H9 (cell line): ENCODE measurements around the gene HAGH. TPM values are rescaled to one million over a fixed set of nuclear protein-coding genes. Genes with fewer than 3 reads are reported as not detected.

Experiments used
- DNase-seq: peaks from one replicate; pipeline ENCODE4 v3.0.0-alpha.2; 2017
- H2AFZ ChIP-seq: one replicate; pipeline ENCODE4 v1.6.1; 2013; ENCODE audit warnings: mild to moderate bottlenecking, low read length, control low read depth, moderate library complexity
- H2AK5ac ChIP-seq: 2 replicates; pipeline ENCODE4 v1.6.1; 2013; ENCODE audit warnings: low read length, control low read depth, mixed read lengths; ENCODE audit not compliant: insufficient read length
- H2BK120ac ChIP-seq: one replicate; pipeline ENCODE4 v1.6.1; 2013; ENCODE audit warnings: low read depth, mild to moderate bottlenecking, low read length, control low read depth, inconsistent platforms; ENCODE audit not compliant: poor library complexity, severe bottlenecking
- H2BK12ac ChIP-seq: 2 replicates; pipeline ENCODE4 v1.6.1; 2013; ENCODE audit warnings: low read length, control low read depth, mixed read lengths, low read depth; ENCODE audit not compliant: insufficient read length
- H2BK15ac ChIP-seq: 2 replicates; pipeline ENCODE4 v1.6.1; 2013; ENCODE audit warnings: low read depth, low read length, control low read depth
- H2BK20ac ChIP-seq: one replicate; pipeline ENCODE4 v1.6.1; 2013; ENCODE audit warnings: low read depth, mild to moderate bottlenecking, low read length, control low read depth, inconsistent platforms; ENCODE audit not compliant: poor library complexity, severe bottlenecking
- H2BK5ac ChIP-seq: 2 replicates; pipeline ENCODE4 v1.6.1; 2013; ENCODE audit warnings: low read length, control low read depth, mixed read lengths; ENCODE audit not compliant: insufficient read length
- H3K14ac ChIP-seq: 2 replicates; pipeline ENCODE4 v1.6.1; 2013; ENCODE audit warnings: low read length, control low read depth; ENCODE audit not compliant: insufficient read depth
- H3K18ac ChIP-seq: 2 replicates; pipeline ENCODE4 v1.6.1; 2013; ENCODE audit warnings: low read depth, mild to moderate bottlenecking, mixed read lengths, low read length, control low read depth; ENCODE audit not compliant: insufficient read length
- H3K23ac ChIP-seq: 2 replicates; pipeline ENCODE4 v1.6.1; 2013; ENCODE audit warnings: low read length, control low read depth, mixed read lengths, low read depth; ENCODE audit not compliant: insufficient read length
- H3K23me2 ChIP-seq: 2 replicates; pipeline ENCODE4 v1.6.1; 2013; ENCODE audit warnings: low read depth, mild to moderate bottlenecking, mixed read lengths, low read length, control low read depth; ENCODE audit not compliant: insufficient read length, poor library complexity, severe bottlenecking
- H3K27ac ChIP-seq: 2 replicates; pipeline ENCODE4 v1.5.1; 2013; ENCODE audit warnings: low read length, control low read depth, mixed read lengths, low read depth; ENCODE audit not compliant: insufficient read length
- H3K27me3 ChIP-seq: 2 replicates; pipeline ENCODE4 v1.6.1; 2013; ENCODE audit warnings: low read length, control low read depth, inconsistent platforms; ENCODE audit not compliant: insufficient read depth
- H3K4ac ChIP-seq: 2 replicates; pipeline ENCODE4 v1.6.1; 2013; ENCODE audit warnings: low read depth, mild to moderate bottlenecking, control low read depth, inconsistent platforms, low read length, moderate library complexity
- H3K4me1 ChIP-seq: 2 replicates; pipeline ENCODE4 v1.6.1; 2013; ENCODE audit warnings: low read length, control low read depth, inconsistent platforms; ENCODE audit not compliant: insufficient read depth
- H3K4me2 ChIP-seq: 2 replicates; pipeline ENCODE4 v1.6.1; 2013; ENCODE audit warnings: low read length, control low read depth, mixed read lengths; ENCODE audit not compliant: insufficient read length, insufficient read depth
- H3K56ac ChIP-seq: 2 replicates; pipeline ENCODE4 v1.6.1; 2013; ENCODE audit warnings: low read depth, mild to moderate bottlenecking, mixed read lengths, low read length, control low read depth; ENCODE audit not compliant: insufficient read length
- H3K79me1 ChIP-seq: 2 replicates; pipeline ENCODE4 v1.6.1; 2013; ENCODE audit warnings: low read depth, mild to moderate bottlenecking, moderate library complexity, low read length, control low read depth, inconsistent platforms; ENCODE audit not compliant: insufficient read depth, poor library complexity, severe bottlenecking
- H3K79me2 ChIP-seq: 2 replicates; pipeline ENCODE4 v1.6.1; 2013; ENCODE audit warnings: low read length, control low read depth, inconsistent platforms; ENCODE audit not compliant: insufficient read depth
- H3K9ac ChIP-seq: 2 replicates; pipeline ENCODE4 v1.6.1; 2013; ENCODE audit warnings: low read length, control low read depth, mixed read lengths; ENCODE audit not compliant: insufficient read length; ENCODE audit errors: extremely low read depth
- H3K9me3 ChIP-seq: one replicate; pipeline ENCODE4 v1.6.1; 2013; ENCODE audit warnings: low read depth, low read length, inconsistent platforms; ENCODE audit not compliant: control insufficient read depth
- H3T11ph ChIP-seq: one replicate; pipeline ENCODE4 v1.6.1; 2013; ENCODE audit warnings: mild to moderate bottlenecking, low read length, control low read depth, inconsistent platforms
- H4K20me1 ChIP-seq: one replicate; pipeline ENCODE4 v1.6.1; 2013; ENCODE audit not compliant: control insufficient read depth, insufficient read length, insufficient read depth
- H4K5ac ChIP-seq: 2 replicates; pipeline ENCODE4 v1.6.1; 2013; ENCODE audit warnings: low read depth, mild to moderate bottlenecking, mixed read lengths, low read length, control low read depth; ENCODE audit not compliant: insufficient read length
- H4K8ac ChIP-seq: replicated peaks from 2 replicates; pipeline ENCODE4 v1.6.1; 2013; ENCODE audit warnings: low read length, control low read depth, mixed read lengths, low read depth; ENCODE audit not compliant: insufficient read length
- H4K91ac ChIP-seq: 2 replicates; pipeline ENCODE4 v1.6.1; 2013; ENCODE audit warnings: low read depth, mild to moderate bottlenecking, moderate library complexity, mixed read lengths, low read length, control low read depth; ENCODE audit not compliant: insufficient read length
- H3K27ac Mint-ChIP-seq, 3 experiments: 2 replicates in 2 of 3; 3 replicates in 1 of 3; pipeline ENCODE4 v1.8.0; 2020 to 2021; ENCODE audit warnings: mixed read lengths in 3 of 3, mild to moderate bottlenecking in 1 of 3, moderate library complexity in 1 of 3
- H3K27me3 Mint-ChIP-seq: 2 replicates; pipeline ENCODE4 v1.8.0; 2021; ENCODE audit warnings: low read depth, mild to moderate bottlenecking, moderate library complexity, mixed read lengths
- H3K36me3 Mint-ChIP-seq, 3 experiments: 2 replicates in 2 of 3; 3 replicates in 1 of 3; pipeline ENCODE4 v1.8.0; 2020 to 2021; ENCODE audit warnings: low read depth in 3 of 3, mixed read lengths in 3 of 3; ENCODE audit not compliant: insufficient read depth in 1 of 3
- H3K4me1 Mint-ChIP-seq, 2 experiments: 2 replicates each; pipeline ENCODE4 v1.8.0; 2020; ENCODE audit warnings: mixed read lengths in 2 of 2
- H3K4me3 Mint-ChIP-seq, 2 experiments: 2 replicates in 1 of 2; 3 replicates in 1 of 2; pipeline ENCODE4 v1.8.0; 2020 to 2021; ENCODE audit warnings: mild to moderate bottlenecking in 2 of 2, mixed read lengths in 2 of 2, moderate library complexity in 1 of 2
- H3K9me3 Mint-ChIP-seq, 2 experiments: 2 replicates in 1 of 2; 3 replicates in 1 of 2; pipeline ENCODE4 v1.8.0; 2020; ENCODE audit warnings: mild to moderate bottlenecking in 2 of 2, mixed read lengths in 2 of 2, moderate library complexity in 1 of 2
- CTCF ChIP-seq: fragments of 200-600 bp; sonication (generic); conservative IDR thresholded peaks from 3 replicates; pipeline ENCODE4 v1.8.0; 2021; ENCODE audit warnings: antibody characterized with exemption, mild to moderate bottlenecking
- WGBS: extraction: QIAGEN DNeasy Blood & Tissue Kit; methylation state at CpG from one replicate; pipeline ENCODE4 v1.1.7; 2013; ENCODE audit warnings: missing lambda C conversion rate, low lambda C conversion rate, mixed read lengths; ENCODE audit not compliant: insufficient read length; ENCODE audit errors: extremely low coverage; 5-methylcytosine and 5-hydroxymethylcytosine counted together
- total RNA-seq: library from RNA; stranded (reverse); gene quantifications from 2 replicates; pipeline ENCODE4 v1.2.1, GENCODE V29; 2021

The HAGH gene
- total RNA-seq, 1 experiment from 2014 or later: 30.0 TPM

GRCh38 chr16:1790611-1791255, 35.9 kb downstream of the HAGH start:
- no peak overlapping the region for H3K4me3 Mint-ChIP-seq
- no peak for TF ChIP-seq CTCF
- Histone ChIP-seq H3K18ac (no peak overlapping the region), H4K8ac (no peak overlapping the region), H2BK120ac (no peak overlapping the region), H2BK12ac (no peak overlapping the region), H2BK5ac (no peak overlapping the region), H3K4me1 (no peaks in the 10 kb centered on the region), H3K79me1 (no peaks in the 10 kb centered on the region), H4K5ac (no peak overlapping the region), H2AFZ (no peak overlapping the region), H3T11ph (no peak overlapping the region), H3K79me2 (peaks cover 2% of the 10 kb centered on the region; the same call in 1 of the 2 replicates), H4K91ac (no peak overlapping the region), H3K14ac (no peak overlapping the region), H3K27ac (no peak overlapping the region), H3K4ac (no peak overlapping the region), H3K23me2 (no peaks in the 10 kb centered on the region), H2BK15ac (no peak overlapping the region), H3K56ac (no peak overlapping the region), H2BK20ac (no peak overlapping the region), H3K4me2 (no peak overlapping the region), H2AK5ac (no peak overlapping the region), H4K20me1 (no peaks in the 10 kb centered on the region), H3K23ac (no peak overlapping the region), H3K9ac (no peak overlapping the region), H3K27me3 (no peaks in the 10 kb centered on the region), H3K9me3 (no peaks in the 10 kb centered on the region)
- WGBS: no CpG with 5 or more reads among the region's 44 CpGs
- no peak for DNase-seq
- H3K4me1 Mint-ChIP-seq: no peaks in the 10 kb centered on the region
- H3K36me3 Mint-ChIP-seq: peaks cover 4 to 13% (median 6%) of the 10 kb centered on the region in 3 experiments
- no peaks in the 10 kb centered on the region for H3K9me3 Mint-ChIP-seq
- H3K27ac Mint-ChIP-seq: no peak overlapping the region
- H3K27me3 Mint-ChIP-seq: no peaks in the 10 kb centered on the region
